NCI-H2227 (cell line): ENCODE measurements around the gene SERPINE1.
"Not testable (repeated sequence)": the region's sequence is repeated elsewhere in the genome, so short reads cannot be mapped to it uniquely, and the experiment has no call there.

Experiments used
- DNase-seq: peaks from one replicate; lab custom pipeline; 2025; ENCODE audit not compliant: unreplicated experiment; lab: John Stamatoyannopoulos, UW

The SERPINE1 gene

DNA sequence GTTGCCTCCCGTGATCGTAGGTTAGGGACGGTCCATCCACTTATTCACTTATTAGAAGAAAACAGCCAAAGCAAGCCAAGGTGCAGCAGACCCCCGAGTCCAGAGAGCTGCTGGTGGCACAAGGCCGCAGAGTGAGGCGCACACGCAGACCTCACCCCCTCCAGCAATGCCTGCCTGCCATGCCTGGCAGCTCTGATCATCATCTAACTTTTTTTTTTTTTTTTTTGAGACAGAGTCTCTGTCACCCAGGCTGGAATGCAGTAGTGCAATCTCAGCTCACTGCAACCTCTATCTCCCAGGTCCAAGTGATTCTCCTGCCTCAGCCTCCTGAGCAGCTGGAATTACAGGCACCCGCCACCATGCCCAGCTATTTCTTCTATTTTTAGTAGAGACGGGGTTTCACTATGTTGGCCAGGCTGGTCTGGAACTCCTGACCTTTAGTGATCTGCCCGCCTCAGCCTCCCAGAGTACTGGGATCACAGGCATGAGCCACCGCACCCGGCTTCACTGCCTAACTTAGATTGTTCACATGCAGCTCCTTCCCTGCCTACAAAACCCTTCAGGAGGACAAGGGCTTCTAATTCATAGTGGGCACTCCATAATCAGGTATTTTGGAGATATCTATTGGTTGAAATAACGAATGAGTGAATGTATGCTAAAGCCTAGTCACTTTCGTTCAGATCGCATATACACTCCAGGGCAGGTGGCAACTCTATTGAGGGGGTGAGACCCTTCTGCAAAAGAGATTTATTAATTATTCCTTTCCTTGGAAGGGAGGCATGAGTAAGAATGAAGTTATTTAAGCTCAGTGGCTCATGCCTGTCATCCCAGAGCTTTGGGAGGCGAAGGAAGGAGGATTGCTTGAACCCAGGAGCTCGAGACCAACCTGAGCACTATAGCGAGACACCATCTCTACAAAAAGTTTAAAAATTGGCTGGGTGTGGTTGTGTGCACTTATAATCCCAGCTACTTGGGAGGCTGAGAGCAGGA is 25.8 kb upstream of the SERPINE1 start:
- DNase-seq, result no peak

DNA sequence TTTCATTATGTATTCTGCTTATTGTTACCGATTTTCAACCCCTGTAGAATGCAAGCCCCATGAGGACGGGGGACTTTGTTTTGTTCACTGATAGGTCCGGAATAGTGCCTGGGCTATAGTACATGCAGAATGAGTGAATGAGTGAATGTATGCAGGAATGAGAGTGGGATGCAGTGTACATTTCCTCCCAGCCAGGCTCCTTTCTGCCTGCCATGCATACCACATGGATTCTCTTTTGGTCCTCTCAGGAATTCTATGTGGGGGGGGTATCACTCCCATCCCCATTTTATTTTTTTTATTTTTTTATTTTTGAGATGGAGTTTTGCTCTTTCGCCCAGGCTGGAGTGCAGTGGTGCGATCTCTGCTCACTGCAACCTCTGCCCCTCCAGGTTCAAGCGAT is 24.9 kb upstream of the SERPINE1 start:
- no peak for DNase-seq

DNA sequence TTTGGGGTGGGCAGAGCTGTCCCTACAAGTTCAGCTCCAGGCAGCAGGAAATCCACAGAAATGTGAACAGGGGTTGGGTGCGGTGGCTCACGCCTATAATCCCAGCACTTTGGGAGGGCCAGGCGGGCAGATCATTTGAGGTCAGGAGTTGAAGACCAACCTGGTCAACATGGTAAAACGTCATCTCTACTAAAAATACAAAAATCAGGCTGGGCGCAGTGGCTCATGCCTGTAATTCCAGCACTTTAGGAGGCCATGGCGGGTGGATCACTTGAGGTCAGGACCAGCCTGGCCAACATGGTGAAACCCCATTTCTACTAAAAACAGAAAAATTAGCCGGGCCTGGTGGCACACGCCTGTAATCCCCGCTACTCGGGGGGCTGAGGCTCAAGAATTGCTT is 23.2 kb upstream of the SERPINE1 start:
- not testable (repeated sequence) for DNase-seq

DNA sequence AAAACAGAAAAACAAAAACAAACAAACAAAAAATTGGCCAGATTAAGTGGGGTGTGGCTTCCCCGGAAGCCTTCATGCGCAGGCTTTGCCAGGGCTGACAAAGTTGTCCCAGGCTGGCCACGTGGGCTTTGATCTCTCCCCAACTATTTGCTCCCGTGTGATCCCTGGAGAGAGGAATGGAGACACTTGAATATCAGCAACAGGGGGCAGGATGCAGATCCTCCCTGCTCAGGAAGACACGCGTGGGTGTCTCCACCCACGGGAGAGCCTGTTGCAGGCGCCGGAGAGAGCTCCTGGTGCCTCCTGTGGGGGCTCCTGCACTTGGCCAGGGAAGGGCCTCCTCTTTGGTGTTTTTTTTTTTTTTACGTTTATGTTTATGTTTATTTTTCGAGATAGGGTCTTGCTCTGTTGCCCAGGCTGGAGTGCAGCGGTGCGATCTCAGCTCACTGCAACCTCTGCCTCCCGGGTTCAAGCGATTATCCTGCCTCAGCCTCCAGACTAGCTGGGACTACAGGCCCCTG is 22.7 kb upstream of the SERPINE1 start:
- DNase-seq, result no peak

DNA sequence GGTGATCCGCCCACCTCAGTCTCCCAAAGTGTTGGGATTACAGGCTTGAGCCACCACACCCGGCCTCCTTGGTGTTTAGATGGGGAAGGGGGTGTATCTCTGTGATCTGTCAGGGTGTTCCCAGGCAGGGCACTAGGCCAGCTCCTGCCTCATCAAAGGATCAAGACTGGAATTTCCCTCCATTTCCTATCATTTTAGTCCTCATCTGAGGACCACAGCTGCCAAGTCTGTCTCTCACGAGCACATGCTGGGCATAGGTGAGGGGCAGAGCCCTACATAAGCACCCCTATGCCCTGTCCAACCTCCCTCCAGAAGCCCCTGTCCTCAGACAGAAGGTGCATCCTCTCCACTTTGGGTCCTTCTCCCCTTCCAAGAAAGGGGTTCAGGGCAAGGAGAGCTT is 22.1 kb upstream of the SERPINE1 start:
- no peak for DNase-seq

DNA sequence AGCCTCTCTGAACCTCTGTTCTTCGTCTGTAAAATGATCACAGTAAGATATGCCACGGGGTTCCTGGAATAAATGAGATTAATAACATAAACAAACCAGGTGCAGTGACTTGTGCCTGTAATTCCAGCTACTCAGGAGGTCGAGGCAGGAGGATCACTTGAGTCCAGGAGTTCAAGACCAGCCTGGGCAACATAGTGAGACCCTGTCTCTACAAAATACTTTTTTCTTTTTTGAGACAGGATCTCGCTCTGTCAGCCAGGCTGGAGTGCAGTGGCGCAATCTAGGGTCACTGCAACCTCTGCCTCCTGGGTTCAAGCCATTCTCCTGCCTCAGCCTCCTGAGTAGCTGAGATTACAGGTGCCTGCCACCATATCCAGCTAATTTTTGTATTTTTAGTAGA is 21.7 kb upstream of the SERPINE1 start:
- not testable (repeated sequence) for DNase-seq

DNA sequence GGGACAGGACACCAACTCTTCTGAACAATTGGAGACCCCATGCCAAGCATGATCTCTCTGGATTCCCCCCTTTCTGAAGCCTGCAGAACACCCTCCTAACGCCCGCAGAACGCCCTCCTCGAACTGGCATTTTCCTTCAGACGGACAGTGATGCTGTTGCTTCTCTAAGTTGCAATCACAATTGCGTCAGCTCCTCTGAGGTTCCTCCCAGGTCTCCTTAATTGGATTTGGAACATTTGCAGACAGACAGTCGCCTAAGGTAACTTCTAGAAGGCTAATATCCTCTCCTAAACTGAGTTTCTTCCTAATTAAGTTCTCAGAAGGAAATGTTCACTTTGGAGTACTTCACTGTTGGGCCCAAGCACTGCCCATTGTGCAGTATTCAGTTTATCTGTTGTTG is 20.5 kb upstream of the SERPINE1 start:
- DNase-seq, result no peak

DNA sequence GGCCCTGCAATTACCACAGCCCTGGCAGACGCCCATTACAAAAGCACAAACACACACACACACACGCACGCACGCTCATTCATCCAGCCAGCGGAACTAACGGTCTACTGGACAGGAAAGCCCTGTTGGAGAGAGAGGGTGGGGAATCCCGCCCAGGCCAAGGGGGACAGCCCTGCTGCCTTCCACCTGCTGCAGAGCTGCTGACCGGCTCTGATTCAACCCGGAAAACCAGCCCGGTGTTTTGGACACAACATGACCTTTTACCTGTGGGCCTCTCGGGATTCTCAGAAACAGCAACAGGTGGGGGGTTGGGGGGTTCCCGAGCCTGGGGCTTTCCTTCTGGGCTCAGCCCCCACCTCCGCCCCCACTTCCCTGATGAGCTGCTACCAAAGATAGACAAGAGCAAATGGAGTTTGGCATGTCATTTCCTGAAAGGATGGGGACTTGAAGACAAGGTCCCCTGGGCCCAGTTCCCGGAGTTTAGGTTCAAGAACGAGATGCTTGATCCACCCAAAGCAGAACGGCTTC is 18.5 kb upstream of the SERPINE1 start:
- DNase-seq, result peak; percentile 67

DNA sequence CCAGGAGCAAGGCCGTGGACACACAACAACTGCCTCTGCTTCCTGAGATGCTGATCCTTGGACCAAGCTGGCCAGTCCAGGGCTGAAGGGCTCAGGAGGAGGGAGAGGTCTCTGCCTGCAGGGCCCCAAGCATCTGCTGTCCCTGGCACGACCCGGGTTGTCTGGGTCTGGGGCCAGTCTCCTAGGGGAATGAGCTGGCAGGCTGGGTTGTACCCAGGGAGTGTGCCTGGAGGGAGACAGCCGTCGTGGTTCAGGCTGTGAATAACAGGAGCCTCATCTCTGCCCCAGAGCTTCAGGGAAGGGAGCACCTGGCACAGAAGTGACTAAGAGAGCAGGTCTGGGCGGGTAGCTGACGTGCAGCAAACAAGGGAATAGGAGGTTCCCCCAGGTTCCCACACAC is 17.9 kb upstream of the SERPINE1 start:
- no peak for DNase-seq

DNA sequence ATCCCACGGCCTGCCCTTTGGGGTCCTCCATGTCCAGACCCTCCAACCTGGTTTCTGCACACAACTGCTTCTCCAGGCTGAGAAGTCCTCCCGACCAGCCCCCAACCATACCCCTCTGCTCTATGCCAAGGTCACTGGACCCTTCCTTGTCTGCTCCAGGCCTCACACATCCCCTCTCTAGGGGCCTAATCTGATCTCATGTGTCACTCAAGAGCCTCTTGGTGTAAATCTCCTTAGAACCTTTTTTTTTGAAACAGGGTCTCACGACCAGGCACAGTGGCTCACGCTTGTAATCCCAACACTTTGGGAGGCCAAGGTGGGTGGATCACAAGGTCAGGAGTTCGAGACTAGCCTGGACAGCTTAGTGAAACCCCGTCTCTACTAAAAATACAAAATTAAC is 17.5 kb upstream of the SERPINE1 start:
- DNase-seq, result no peak

DNA sequence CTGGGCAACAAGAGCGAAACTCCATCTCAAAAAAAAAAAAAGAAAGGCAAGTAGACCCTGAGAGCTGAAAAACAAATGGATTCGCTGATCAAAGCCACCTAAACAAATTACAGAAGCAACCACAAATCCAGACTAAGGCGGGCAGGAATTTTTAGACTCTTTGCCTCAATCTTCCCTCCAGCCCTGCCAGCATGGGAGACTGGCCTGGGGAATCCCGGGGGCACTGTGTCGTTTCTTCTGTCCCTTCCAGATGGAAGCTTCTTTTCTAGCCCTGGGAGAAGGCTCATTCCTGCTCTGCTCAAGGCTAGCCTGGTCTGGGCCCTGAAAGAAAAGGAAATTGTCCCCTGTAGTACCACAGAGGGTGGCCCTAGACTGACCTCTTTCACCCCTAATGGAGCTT is 15.6 kb upstream of the SERPINE1 start:
- DNase-seq, result no peak

DNA sequence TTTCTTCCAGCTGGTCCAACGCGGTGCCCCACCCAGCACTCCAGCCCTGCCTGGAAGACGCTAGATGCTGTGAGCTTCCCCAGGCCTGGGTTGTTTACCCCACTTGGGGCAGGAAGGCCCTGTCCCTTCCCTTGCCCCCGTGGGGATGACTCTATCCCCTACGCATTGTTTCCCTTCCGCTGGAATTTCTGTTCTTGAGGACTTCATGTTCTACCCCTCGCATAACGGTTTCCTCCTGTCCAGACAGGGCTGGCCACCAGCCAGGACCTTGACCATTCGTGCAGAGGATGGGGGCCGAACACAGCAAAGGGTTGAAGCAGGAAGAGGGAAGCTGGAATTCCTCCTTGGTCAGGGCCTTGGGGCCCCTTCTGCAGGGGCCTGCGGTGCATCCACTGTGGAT is 14.7 kb upstream of the SERPINE1 start:
- DNase-seq, result no peak

DNA sequence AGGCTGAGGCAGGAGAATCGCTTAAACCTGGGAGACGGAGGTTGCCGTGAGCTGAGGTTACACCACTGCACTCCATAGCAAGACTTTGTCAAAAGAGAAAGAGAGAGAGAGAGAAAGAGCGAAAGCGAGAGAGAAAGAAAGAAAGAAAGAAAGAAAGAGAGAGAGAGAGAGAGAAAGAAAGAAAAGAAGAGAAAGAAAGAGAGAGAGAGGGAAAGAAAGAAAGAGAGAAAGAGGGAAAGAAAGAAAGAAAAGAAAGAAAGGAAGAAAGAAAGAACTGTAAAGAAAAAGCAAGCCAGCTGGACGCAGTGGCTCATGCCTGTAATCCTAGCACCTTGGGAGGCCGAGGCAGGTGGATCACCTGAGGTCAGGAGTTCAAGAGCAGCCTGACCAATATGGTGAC is 13.8 kb upstream of the SERPINE1 start:
- not testable (repeated sequence) for DNase-seq

DNA sequence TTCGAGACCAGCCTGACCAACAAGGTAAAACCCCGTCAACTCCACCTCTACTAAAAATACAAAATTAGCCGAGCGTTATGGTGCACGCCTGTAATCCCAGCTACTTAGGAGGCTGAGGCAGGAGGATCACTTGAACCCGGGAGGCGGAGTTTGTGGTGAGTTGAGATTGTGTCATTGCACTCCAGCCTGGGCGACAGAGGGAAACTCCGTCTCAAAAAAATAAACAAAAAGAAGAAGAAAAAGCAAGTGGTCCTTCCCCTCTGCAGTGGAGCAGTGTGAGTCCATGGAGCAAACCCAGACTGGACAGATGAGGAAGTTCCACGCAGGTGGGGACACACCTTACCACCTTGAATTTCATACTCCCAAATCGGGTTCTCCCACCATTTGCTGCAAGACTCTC is 13.1 kb upstream of the SERPINE1 start:
- DNase-seq, result no peak

DNA sequence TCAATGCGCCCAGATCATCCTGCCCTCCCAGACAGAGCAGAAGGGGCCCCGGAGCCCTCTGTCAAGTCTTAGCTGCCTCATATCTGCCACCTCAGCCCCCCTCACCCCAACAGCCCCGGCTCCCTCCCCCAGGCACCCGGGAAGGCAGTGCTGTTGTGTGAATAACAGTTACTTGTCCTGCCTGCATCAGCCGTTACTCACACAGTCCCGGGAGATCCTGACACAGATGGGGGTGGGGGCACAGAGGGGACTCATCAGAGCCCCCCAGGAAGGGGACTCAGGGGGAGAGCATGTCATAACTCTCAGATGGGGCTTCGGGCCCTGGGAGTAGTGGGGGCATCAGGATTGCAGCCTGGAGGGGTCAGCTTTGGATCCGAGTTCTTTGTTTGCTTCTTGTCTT is 12.4 kb upstream of the SERPINE1 start:
- no peak for DNase-seq

DNA sequence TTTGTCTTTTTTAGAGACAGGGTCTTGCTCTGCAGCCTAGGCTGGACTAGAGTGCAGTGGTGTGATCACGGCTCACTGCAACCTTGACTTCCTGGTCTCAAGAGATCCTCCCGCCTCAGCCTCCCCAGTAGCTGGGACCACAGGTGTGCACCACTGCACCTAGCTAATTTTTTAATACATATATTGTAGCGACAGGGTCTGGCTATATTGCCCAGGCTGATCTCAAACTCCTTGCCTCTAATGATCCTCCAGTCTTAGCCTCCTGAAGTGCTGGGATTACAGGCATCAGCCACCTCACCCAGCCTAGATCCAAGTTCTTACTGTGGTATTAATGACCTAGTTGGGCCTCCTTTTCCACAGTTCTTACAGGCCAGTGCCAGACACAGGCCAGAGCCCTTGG is 11.7 kb upstream of the SERPINE1 start:
- no peak for DNase-seq

DNA sequence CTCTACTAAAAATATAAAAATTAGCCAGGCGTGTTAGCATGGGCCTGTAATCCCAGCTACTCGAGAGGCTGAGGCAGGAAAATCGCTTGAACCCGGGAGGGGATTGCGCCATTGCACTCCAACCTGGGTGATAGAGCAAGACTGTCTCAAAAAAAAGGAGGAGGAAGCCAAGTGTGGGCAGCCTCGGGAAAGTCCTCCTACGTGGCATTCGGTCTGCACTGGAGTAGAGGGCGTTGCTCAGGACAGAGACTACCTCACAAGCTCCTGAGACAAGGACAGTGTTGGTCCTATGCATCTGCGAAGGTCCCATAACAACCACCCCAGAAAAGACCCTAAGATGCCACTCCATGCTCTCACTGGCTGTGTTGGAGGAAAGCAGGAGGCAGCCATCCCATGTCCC is 10.0 kb upstream of the SERPINE1 start:
- no peak for DNase-seq

DNA sequence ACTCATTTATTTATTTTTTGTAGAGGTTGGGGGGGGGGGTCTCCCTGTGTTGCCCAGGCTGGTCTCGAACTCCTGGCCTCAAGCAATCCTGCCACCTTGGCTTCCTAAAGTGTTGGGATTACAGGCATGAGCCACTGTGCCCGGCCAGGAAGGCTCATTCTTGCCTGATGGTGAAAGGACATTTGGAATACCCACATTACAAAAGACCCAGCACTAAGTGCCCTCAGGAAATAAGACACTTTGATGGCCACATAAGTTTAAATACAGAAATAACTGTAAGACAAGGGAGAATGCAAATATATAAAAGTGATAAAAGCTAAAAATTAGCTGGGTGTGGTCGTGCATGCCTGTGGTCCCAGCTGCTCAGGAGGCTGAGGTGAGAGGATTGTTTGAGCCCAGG is 8.0 kb upstream of the SERPINE1 start:
- DNase-seq, result no peak

DNA sequence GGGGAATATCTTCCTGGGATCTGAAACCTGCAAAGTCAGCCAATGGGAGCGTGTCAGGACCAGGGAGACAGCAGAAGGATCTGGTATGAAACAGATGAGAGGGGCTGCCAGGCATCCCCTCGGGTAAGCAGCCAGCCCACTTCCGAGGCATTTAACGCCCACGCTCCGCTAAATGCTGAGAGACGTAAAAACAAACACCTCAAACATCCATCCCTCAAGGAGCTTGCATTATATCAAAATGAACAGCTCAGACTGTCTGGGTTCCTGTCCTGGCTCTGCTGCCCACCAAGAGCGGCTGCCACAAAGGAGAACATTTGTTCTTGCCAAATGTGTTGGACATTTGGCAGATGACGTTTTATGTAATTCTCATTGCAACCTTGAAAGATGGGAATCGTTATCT is 7.0 kb upstream of the SERPINE1 start:
- DNase-seq, result no peak

DNA sequence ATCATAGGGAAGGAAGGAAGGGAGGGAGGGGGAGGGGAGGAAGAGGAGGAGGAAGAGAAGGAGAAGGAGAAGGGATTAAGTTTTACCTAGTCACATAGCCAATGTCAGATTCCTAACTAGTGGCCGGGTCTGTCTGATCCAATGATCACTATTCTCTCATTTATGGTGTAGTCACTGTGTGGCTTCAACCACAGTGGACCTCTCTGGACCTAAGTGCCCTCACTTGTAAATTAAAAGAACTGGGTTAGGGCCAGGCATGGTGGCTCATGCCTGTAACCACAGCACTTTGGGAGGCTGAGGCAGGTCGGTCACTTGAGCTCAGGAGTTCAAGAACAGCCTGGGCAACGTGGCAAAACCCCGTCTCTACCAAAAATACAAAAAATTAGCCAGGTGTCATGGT is 6.6 kb upstream of the SERPINE1 start:
- DNase-seq, result no peak

DNA sequence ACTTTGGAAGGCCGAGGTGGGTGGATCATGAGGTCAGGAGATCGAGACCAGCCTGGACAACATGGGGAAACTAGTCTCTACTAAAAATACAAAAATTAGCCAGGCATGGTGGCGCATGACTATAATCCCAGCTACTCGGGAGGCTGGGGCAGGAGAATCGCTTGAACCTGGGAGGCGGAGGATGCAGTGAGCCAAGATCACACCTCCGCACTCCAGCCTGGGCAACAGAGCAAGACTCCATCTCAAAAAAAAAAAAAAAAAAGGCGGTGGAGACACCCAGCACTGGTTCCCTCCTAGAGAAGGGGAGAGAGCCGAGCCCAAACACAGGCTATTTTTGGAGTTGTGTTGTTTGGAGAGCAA is 5.3 kb upstream of the SERPINE1 start:
- not testable (repeated sequence) for DNase-seq
